Activated naive CD4-positive, alpha-beta T cell treated with anti-CD3 and anti-CD28 coated beads, Interleukin-2, amount 10 ng/mL, durations not matched to agents 7 days and 5 days (primary cell): Measurements from ENCODE around the gene CTAGE15.
"Not testable (repeated sequence)": the region's sequence is repeated elsewhere in the genome, so short reads cannot be mapped to it uniquely, and the experiment has no call there.

ENCODE experiments used
- CTCF ChIA-PET: fragments of 350-600 bp; sonication (Branson Sonifier 250); formaldehyde crosslinking; loops from one replicate; lab custom pipeline; 2021; ENCODE audit warnings: antibody characterized with exemption; lab: Charles Lee
- DNase-seq: peaks from one replicate; pipeline ENCODE4 v3.0.0-alpha.2; 2020
- H3K27ac Mint-ChIP-seq: one replicate; pipeline ENCODE4 v1.8.0; 2021; ENCODE audit warnings: mild to moderate bottlenecking, moderate library complexity, mixed read lengths
- H3K27me3 Mint-ChIP-seq: one replicate; pipeline ENCODE4 v1.8.0; 2021; ENCODE audit warnings: mild to moderate bottlenecking, mixed read lengths
- H3K36me3 Mint-ChIP-seq: one replicate; pipeline ENCODE4 v1.8.0; 2021; ENCODE audit warnings: mixed read lengths
- H3K4me1 Mint-ChIP-seq: one replicate; pipeline ENCODE4 v1.8.0; 2021; ENCODE audit warnings: mixed read lengths
- H3K4me3 Mint-ChIP-seq: one replicate; pipeline ENCODE4 v1.8.0; 2021; ENCODE audit warnings: mild to moderate bottlenecking, moderate library complexity, mixed read lengths
- H3K9me3 Mint-ChIP-seq: one replicate; pipeline ENCODE4 v1.8.0; 2021; ENCODE audit warnings: mixed read lengths

The CTAGE15 gene

GRCh38 chr7:143571501-143571900 lies at the start of gene CTAGE15:
Gene CTAGE15 (plus strand): TSS chr7:143571801. CDS start chr7:143571818, 17 bp downstream.
- H3K4me3 Mint-ChIP-seq, CTCF ChIA-PET, H3K27ac Mint-ChIP-seq, H3K9me3 Mint-ChIP-seq, H3K4me1 Mint-ChIP-seq, H3K27me3 Mint-ChIP-seq, DNase-seq, H3K36me3 Mint-ChIP-seq: not testable (repeated sequence)

- H3K4me1 Mint-ChIP-seq, CTCF ChIA-PET, H3K27ac Mint-ChIP-seq, H3K36me3 Mint-ChIP-seq, DNase-seq, H3K4me3 Mint-ChIP-seq, H3K9me3 Mint-ChIP-seq, H3K27me3 Mint-ChIP-seq: not testable (repeated sequence)
Measured at GRCh38 chr7:143522309-143522916, 49.2 kb upstream of the CTAGE15 start.

- H3K27ac Mint-ChIP-seq, CTCF ChIA-PET, H3K9me3 Mint-ChIP-seq, H3K4me1 Mint-ChIP-seq, H3K27me3 Mint-ChIP-seq, DNase-seq, H3K4me3 Mint-ChIP-seq, H3K36me3 Mint-ChIP-seq: not testable (repeated sequence)
Measured at GRCh38 chr7:143531169-143531926, 40.3 kb upstream of the CTAGE15 start.

- H3K4me3 Mint-ChIP-seq, H3K9me3 Mint-ChIP-seq, H3K27me3 Mint-ChIP-seq, DNase-seq, H3K4me1 Mint-ChIP-seq, H3K36me3 Mint-ChIP-seq, CTCF ChIA-PET, H3K27ac Mint-ChIP-seq: not testable (repeated sequence)
Measured at GRCh38 chr7:143531932-143532331, 39.7 kb upstream of the CTAGE15 start.

- H3K4me3 Mint-ChIP-seq, H3K27me3 Mint-ChIP-seq, DNase-seq, H3K4me1 Mint-ChIP-seq, H3K36me3 Mint-ChIP-seq, H3K9me3 Mint-ChIP-seq, CTCF ChIA-PET, H3K27ac Mint-ChIP-seq: not testable (repeated sequence)
Measured at GRCh38 chr7:143533213-143533839, 38.3 kb upstream of the CTAGE15 start.

GRCh38 chr7:143536443-143536842 lies 35.2 kb upstream of the CTAGE15 start:
- H3K27me3 Mint-ChIP-seq, H3K27ac Mint-ChIP-seq, DNase-seq, CTCF ChIA-PET, H3K9me3 Mint-ChIP-seq, H3K4me3 Mint-ChIP-seq, H3K4me1 Mint-ChIP-seq, H3K36me3 Mint-ChIP-seq: not testable (repeated sequence)

GRCh38 chr7:143543288-143544038 lies 28.1 kb upstream of the CTAGE15 start:
- CTCF ChIA-PET, H3K36me3 Mint-ChIP-seq, H3K27me3 Mint-ChIP-seq, DNase-seq, H3K4me3 Mint-ChIP-seq, H3K9me3 Mint-ChIP-seq, H3K27ac Mint-ChIP-seq, H3K4me1 Mint-ChIP-seq: not testable (repeated sequence)

GRCh38 chr7:143555968-143556367 lies 15.6 kb upstream of the CTAGE15 start:
- H3K4me1 Mint-ChIP-seq, DNase-seq, H3K27ac Mint-ChIP-seq, H3K4me3 Mint-ChIP-seq, CTCF ChIA-PET, H3K36me3 Mint-ChIP-seq, H3K27me3 Mint-ChIP-seq, H3K9me3 Mint-ChIP-seq: not testable (repeated sequence)

- H3K9me3 Mint-ChIP-seq, H3K27me3 Mint-ChIP-seq, H3K4me3 Mint-ChIP-seq, CTCF ChIA-PET, DNase-seq, H3K27ac Mint-ChIP-seq, H3K36me3 Mint-ChIP-seq, H3K4me1 Mint-ChIP-seq: not testable (repeated sequence)
Measured at GRCh38 chr7:143563306-143563705, 8.3 kb upstream of the CTAGE15 start.

GRCh38 chr7:143566001-143566400 lies 5.6 kb upstream of the CTAGE15 start:
- H3K9me3 Mint-ChIP-seq, H3K36me3 Mint-ChIP-seq, H3K27ac Mint-ChIP-seq, H3K4me3 Mint-ChIP-seq, H3K27me3 Mint-ChIP-seq, CTCF ChIA-PET, H3K4me1 Mint-ChIP-seq, DNase-seq: not testable (repeated sequence)

- H3K36me3 Mint-ChIP-seq, H3K4me1 Mint-ChIP-seq, H3K27me3 Mint-ChIP-seq, H3K27ac Mint-ChIP-seq, CTCF ChIA-PET, H3K4me3 Mint-ChIP-seq, DNase-seq, H3K9me3 Mint-ChIP-seq: not testable (repeated sequence)
Measured at GRCh38 chr7:143588183-143588582, 16.6 kb downstream of the CTAGE15 start.

GRCh38 chr7:143589897-143590296 lies 18.3 kb downstream of the CTAGE15 start:
- H3K4me3 Mint-ChIP-seq, DNase-seq, H3K36me3 Mint-ChIP-seq, H3K27ac Mint-ChIP-seq, H3K27me3 Mint-ChIP-seq, CTCF ChIA-PET, H3K4me1 Mint-ChIP-seq, H3K9me3 Mint-ChIP-seq: not testable (repeated sequence)

GRCh38 chr7:143598086-143598485 lies 26.5 kb downstream of the CTAGE15 start:
- H3K27ac Mint-ChIP-seq, CTCF ChIA-PET, H3K4me1 Mint-ChIP-seq, H3K36me3 Mint-ChIP-seq, H3K9me3 Mint-ChIP-seq, H3K27me3 Mint-ChIP-seq, DNase-seq, H3K4me3 Mint-ChIP-seq: not testable (repeated sequence)

GRCh38 chr7:143603549-143603948 lies 31.9 kb downstream of the CTAGE15 start:
- H3K36me3 Mint-ChIP-seq, H3K27me3 Mint-ChIP-seq, H3K4me1 Mint-ChIP-seq, CTCF ChIA-PET, H3K27ac Mint-ChIP-seq, H3K9me3 Mint-ChIP-seq, DNase-seq, H3K4me3 Mint-ChIP-seq: not testable (repeated sequence)
